ENCODE data around the gene DAAM2.

DAAM2 gene

GRCh38 chr6:39901116-39901655 lies 109.0 kb downstream of the DAAM2 start:
- TF ChIP-seq CTCF (IDR thresholded peaks at IDR 0.05; ENCODE audit: low read depth, low read length, missing control alignments) = no peak
- no peak overlapping the region for H3K4me3 ChIP-seq (ENCODE audit: low read depth, low read length)
- no peak for DNase-seq (ENCODE audit: low read depth)
- in situ Hi-C loops (cut with HindIII; ENCODE audit: low sequenced_read_pairs) = no loop called here

- in situ Hi-C loops (cut with HindIII; ENCODE audit: low sequenced_read_pairs) = no loop called here
- no peak for DNase-seq (ENCODE audit: low read depth)
- no peak overlapping the region for H3K4me3 ChIP-seq (ENCODE audit: low read depth, low read length)
- no peak for TF ChIP-seq CTCF (IDR thresholded peaks at IDR 0.05; ENCODE audit: low read depth, low read length, missing control alignments)
These were observed 109.5 kb downstream of the DAAM2 start for GRCh38 chr6:39901670-39902069.

GRCh38 chr6:39902136-39902535 lies 110.0 kb downstream of the DAAM2 start:
- TF ChIP-seq CTCF (IDR thresholded peaks at IDR 0.05; ENCODE audit: low read depth, low read length, missing control alignments) = no peak
- H3K4me3 ChIP-seq (ENCODE audit: low read depth, low read length) = no peak overlapping the region
- no peak for DNase-seq (ENCODE audit: low read depth)
- in situ Hi-C loops (cut with HindIII; ENCODE audit: low sequenced_read_pairs) = no loop called here

- H3K4me3 ChIP-seq (ENCODE audit: low read depth, low read length) = no peak overlapping the region
- no peak for DNase-seq (ENCODE audit: low read depth)
- in situ Hi-C loops (cut with HindIII; ENCODE audit: low sequenced_read_pairs) = no loop called here
- TF ChIP-seq CTCF (IDR thresholded peaks at IDR 0.05; ENCODE audit: low read depth, low read length, missing control alignments) = no peak
These were observed 110.8 kb downstream of the DAAM2 start for GRCh38 chr6:39902786-39903465.

- in situ Hi-C loops (cut with HindIII; ENCODE audit: low sequenced_read_pairs) = no loop called here
- TF ChIP-seq CTCF (IDR thresholded peaks at IDR 0.05; ENCODE audit: low read depth, low read length, missing control alignments) = no peak
- H3K4me3 ChIP-seq (ENCODE audit: low read depth, low read length) = no peak overlapping the region
- no peak for DNase-seq (ENCODE audit: low read depth)
These were observed 111.5 kb downstream of the DAAM2 start for GRCh38 chr6:39903656-39904055.

- H3K4me3 ChIP-seq (ENCODE audit: low read depth, low read length) = no peak overlapping the region
- TF ChIP-seq CTCF (IDR thresholded peaks at IDR 0.05; ENCODE audit: low read depth, low read length, missing control alignments) = no peak
- DNase-seq (ENCODE audit: low read depth) = no peak
- in situ Hi-C loops (cut with HindIII; ENCODE audit: low sequenced_read_pairs) = no loop called here
These were observed 112.9 kb downstream of the DAAM2 start for GRCh38 chr6:39904946-39905639.

Data from astrocyte of the cerebellum (primary cell).